HCT116 (cell line): ENCODE data around the gene HAPLN2. TPM values are rescaled to one million over a fixed set of nuclear protein-coding genes. Genes with fewer than 3 reads are reported as not detected.

Experiments used
- ATAC-seq: fragments of 200-7000 bp; cut with Tn5 transposase; 2 replicates; pipeline ENCODE4 v1.9.1; 2020; ENCODE audit warnings: mild to moderate bottlenecking, moderate library complexity
- BruUV-seq: library from RNA; stranded (reverse); fragments of 400-500 nt; replicated peaks from 2 replicates; lab custom pipeline; 2021; lab: Mats Ljungman, UMichigan
- CTCF ChIA-PET: fragments of 300-600 bp; sonication (Branson Sonifier 250); formaldehyde crosslinking; loops from one replicate; lab custom pipeline; 2021; ENCODE audit warnings: antibody characterized with exemption; lab: Charles Lee
- POLR2A ChIA-PET: fragments of 300-600, 350-600 bp; sonication (Branson Sonifier 250); formaldehyde crosslinking; loops from one replicate; lab custom pipeline; 2021; ENCODE audit warnings: antibody characterized with exemption; lab: Charles Lee
- RAD21 ChIA-PET, 2 experiments: fragments of 300-600 bp; sonication (Branson Sonifier 250); formaldehyde crosslinking; loops; one replicate each; lab custom pipeline; 2023; ENCODE audit warnings: low total read pairs in 2 of 2; ENCODE audit not compliant: uncharacterized antibody in 2 of 2, unreplicated experiment in 2 of 2, low non-redundant PET in 1 of 2; lab: Charles Lee
- DNase-seq: peaks from one replicate; pipeline ENCODE4 v3.0.0-alpha.2; 2010; ENCODE audit warnings: low read depth, low spot score
- H2AFZ ChIP-seq: fragments of 200-600 bp; shearing (Covaris generic), sonication (generic); 2 replicates; pipeline ENCODE4 v1.6.1; 2017; ENCODE audit warnings: low read depth, mixed run types, mixed read lengths, antibody characterized with exemption, low read length; ENCODE audit not compliant: poor library complexity, severe bottlenecking
- H3K27ac ChIP-seq: 2 replicates; pipeline ENCODE4 v1.5.1; 2012; ENCODE audit warnings: low read depth, low read length
- H3K27me3 ChIP-seq: fragments of 200-600 bp; sonication (generic); 2 replicates; pipeline ENCODE4 v1.6.1; 2016; ENCODE audit warnings: mixed run types, low read length, mixed read lengths; ENCODE audit not compliant: insufficient read depth
- H3K36me3 ChIP-seq, 2 experiments: fragments of 200-500 bp in 1 of 2; fragments of 200-600 bp in 1 of 2; sonication (Bioruptor generic) in 1 of 2; sonication (generic) in 1 of 2; 2 replicates each; pipeline versions ENCODE4 v1.5.1 to v1.6.1; 2014 to 2016; ENCODE audit warnings: low read length in 2 of 2, inconsistent platforms in 1 of 2, mixed read lengths in 1 of 2, mixed run types in 1 of 2; ENCODE audit not compliant: insufficient read depth in 2 of 2, control insufficient read depth in 1 of 2
- H3K4me1 ChIP-seq, 2 experiments: fragments of 200-600 bp in 1 of 2; sonication (generic) in 1 of 2; 2 replicates each; pipeline versions ENCODE4 v1.5.1 to v1.6.1; 2012 to 2017; ENCODE audit warnings: low read length in 2 of 2, inconsistent platforms in 1 of 2, mild to moderate bottlenecking in 1 of 2, mixed read lengths in 1 of 2, mixed run types in 1 of 2, moderate library complexity in 1 of 2; ENCODE audit not compliant: insufficient read depth in 2 of 2, control insufficient read depth in 1 of 2
- H3K4me2 ChIP-seq: fragments of 200-600 bp; sonication (generic); 2 replicates; pipeline ENCODE4 v1.6.1; 2017; ENCODE audit warnings: mixed run types, low read length, mixed read lengths
- H3K4me3 ChIP-seq, 2 experiments: fragments of 200-600 bp in 1 of 2; sonication (generic) in 1 of 2; replicated peaks in 1 of 2; 2 replicates each; pipeline ENCODE4 v1.5.1; 2011 to 2016; ENCODE audit warnings: low read length in 2 of 2, control low read depth in 1 of 2, low read depth in 1 of 2, mild to moderate bottlenecking in 1 of 2, mixed read lengths in 1 of 2, mixed run types in 1 of 2
- H3K79me2 ChIP-seq: fragments of 200-600 bp; sonication (generic); 2 replicates; pipeline ENCODE4 v1.6.1; 2017; ENCODE audit warnings: mild to moderate bottlenecking, mixed run types, low read length, moderate library complexity, mixed read lengths; ENCODE audit not compliant: insufficient read depth
- H3K9ac ChIP-seq: fragments of 200-600 bp; sonication (generic); 2 replicates; pipeline ENCODE4 v1.6.1; 2016; ENCODE audit warnings: low read length, mixed read lengths
- H3K9me2 ChIP-seq: fragments of 200-600 bp; sonication (generic), shearing (Covaris generic); 2 replicates; pipeline ENCODE4 v1.6.1; 2017; ENCODE audit warnings: mixed run types, mild to moderate bottlenecking, moderate library complexity; ENCODE audit not compliant: insufficient read depth
- H3K9me3 ChIP-seq, 2 experiments: fragments of 200-500 bp in 1 of 2; fragments of 200-600 bp in 1 of 2; sonication (Bioruptor generic) in 1 of 2; sonication (generic) in 1 of 2; 2 replicates each; pipeline ENCODE4 v1.6.1; 2014 to 2017; ENCODE audit warnings: low read length in 2 of 2, mixed read lengths in 2 of 2, inconsistent platforms in 1 of 2, low read depth in 1 of 2, mild to moderate bottlenecking in 1 of 2, mixed run types in 1 of 2, moderate library complexity in 1 of 2; ENCODE audit not compliant: control insufficient read depth in 1 of 2, insufficient read depth in 1 of 2
- H4K20me1 ChIP-seq: fragments of 200-600 bp; sonication (generic), shearing (Covaris generic); 2 replicates; pipeline ENCODE4 v1.6.1; 2017; ENCODE audit warnings: mixed run types, mild to moderate bottlenecking, moderate library complexity; ENCODE audit not compliant: insufficient read depth
- ELF1 ChIP-seq: IDR thresholded peaks from 2 replicates; pipeline ENCODE4 v1.6.1; 2012; ENCODE audit warnings: low read depth, borderline replicate concordance
- POLR2A ChIP-seq: IDR thresholded peaks from 2 replicates; pipeline ENCODE4 v1.7.0; 2011; ENCODE audit warnings: borderline replicate concordance; ENCODE audit not compliant: insufficient read depth, insufficient read length; ENCODE audit errors: extremely low read depth
- TCF7L2 ChIP-seq: IDR thresholded peaks from 2 replicates; pipeline ENCODE4 v1.7.0; 2011; ENCODE audit warnings: borderline replicate concordance, inconsistent platforms; ENCODE audit not compliant: insufficient read depth, insufficient read length; ENCODE audit errors: extremely low read depth
- intact Hi-C: fragments of 100-400 bp; cut with micrococcal nuclease; formaldehyde crosslinking; loops from 2 replicates; pipeline ENCODE4 v1.10.0; 2022
- total RNA-seq: library from RNA; stranded (reverse); gene quantifications from one replicate; pipeline ENCODE4 v1.2.1, GENCODE V29; 2021; ENCODE audit not compliant: unreplicated experiment
- TF ChIP-seq, protein P1 (sequence below): IDR thresholded peaks from 2 replicates; pipeline ENCODE4 v1.6.1; 2012; ENCODE audit warnings: low read depth

The HAPLN2 gene
- total RNA-seq, 1 experiment from 2014 or later, result 0.54 TPM

DNA sequence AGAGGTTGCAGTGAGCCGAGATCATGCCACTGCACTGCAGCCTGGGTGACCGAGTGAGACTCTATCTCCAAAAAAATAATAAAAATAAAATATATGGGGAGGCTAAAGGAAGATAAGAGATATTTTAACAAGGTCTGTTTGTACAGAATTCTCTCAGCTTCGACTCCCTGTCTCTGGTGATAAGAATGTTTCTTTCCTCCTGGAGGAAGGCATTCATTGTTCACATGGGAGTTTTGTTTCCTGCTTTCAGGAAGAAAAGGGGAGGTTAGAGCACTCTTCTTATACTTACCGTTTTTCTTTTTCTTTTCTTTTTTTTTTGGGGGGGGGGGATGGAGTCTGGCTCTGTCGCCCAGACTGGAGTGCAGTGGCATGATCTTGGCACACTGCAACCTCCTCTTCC is 29.7 kb upstream of the HAPLN2 start:
- no peak overlapping the region for H2AFZ ChIP-seq
- TF ChIP-seq, protein P1, sequence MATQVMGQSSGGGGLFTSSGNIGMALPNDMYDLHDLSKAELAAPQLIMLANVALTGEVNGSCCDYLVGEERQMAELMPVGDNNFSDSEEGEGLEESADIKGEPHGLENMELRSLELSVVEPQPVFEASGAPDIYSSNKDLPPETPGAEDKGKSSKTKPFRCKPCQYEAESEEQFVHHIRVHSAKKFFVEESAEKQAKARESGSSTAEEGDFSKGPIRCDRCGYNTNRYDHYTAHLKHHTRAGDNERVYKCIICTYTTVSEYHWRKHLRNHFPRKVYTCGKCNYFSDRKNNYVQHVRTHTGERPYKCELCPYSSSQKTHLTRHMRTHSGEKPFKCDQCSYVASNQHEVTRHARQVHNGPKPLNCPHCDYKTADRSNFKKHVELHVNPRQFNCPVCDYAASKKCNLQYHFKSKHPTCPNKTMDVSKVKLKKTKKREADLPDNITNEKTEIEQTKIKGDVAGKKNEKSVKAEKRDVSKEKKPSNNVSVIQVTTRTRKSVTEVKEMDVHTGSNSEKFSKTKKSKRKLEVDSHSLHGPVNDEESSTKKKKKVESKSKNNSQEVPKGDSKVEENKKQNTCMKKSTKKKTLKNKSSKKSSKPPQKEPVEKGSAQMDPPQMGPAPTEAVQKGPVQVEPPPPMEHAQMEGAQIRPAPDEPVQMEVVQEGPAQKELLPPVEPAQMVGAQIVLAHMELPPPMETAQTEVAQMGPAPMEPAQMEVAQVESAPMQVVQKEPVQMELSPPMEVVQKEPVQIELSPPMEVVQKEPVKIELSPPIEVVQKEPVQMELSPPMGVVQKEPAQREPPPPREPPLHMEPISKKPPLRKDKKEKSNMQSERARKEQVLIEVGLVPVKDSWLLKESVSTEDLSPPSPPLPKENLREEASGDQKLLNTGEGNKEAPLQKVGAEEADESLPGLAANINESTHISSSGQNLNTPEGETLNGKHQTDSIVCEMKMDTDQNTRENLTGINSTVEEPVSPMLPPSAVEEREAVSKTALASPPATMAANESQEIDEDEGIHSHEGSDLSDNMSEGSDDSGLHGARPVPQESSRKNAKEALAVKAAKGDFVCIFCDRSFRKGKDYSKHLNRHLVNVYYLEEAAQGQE, result no peak
- TF ChIP-seq POLR2A (no peak), ELF1 (no peak), TCF7L2 (no peak)
- TF ChIP-seq, all 23 proteins: peak for 0
- no peaks in the 10 kb centered on the region for H3K9me2 ChIP-seq
- no peaks in the 10 kb centered on the region for H3K9me3 ChIP-seq
- RAD21 ChIA-PET, result no interaction called here
- no peak for DNase-seq
- no peak overlapping the region for H3K27ac ChIP-seq
- H3K4me1 ChIP-seq, result peaks cover 11 to 37% of the 10 kb centered on the region in 2 experiments; a peak in 3 of 4 replicates
- no peak overlapping the region for H3K9ac ChIP-seq
- no peaks in the 10 kb centered on the region for H3K27me3 ChIP-seq
- POLR2A ChIA-PET, result interaction anchor here (0.7 kb wide), 1 partner anchor 116 kb away, joined by 4 read pairs; no protein-coding TSS in a partner anchor
- ATAC-seq, result no peak
- no TSS peak for BruUV-seq
- H3K36me3 ChIP-seq, result peaks cover 8 to 16% of the 10 kb centered on the region in 2 experiments; a peak in 3 of 4 replicates
- H3K79me2 ChIP-seq, result peaks cover 16% of the 10 kb centered on the region; the same call in 1 of the 2 replicates
- CTCF ChIA-PET, result no interaction called here
- no peak overlapping the region for H3K4me2 ChIP-seq
- intact Hi-C loops, result no loop called here
- no peak overlapping the region for H3K4me3 ChIP-seq
- no peaks in the 10 kb centered on the region for H4K20me1 ChIP-seq
